CD4-positive, alpha-beta T cell treated with Interleukin-1 beta for 1 hour (primary cell): ENCODE results near the gene DAPK1.
A peak's percentile ranks its signal among the peaks of the same experiment; 100 is the strongest.

ENCODE experiments used
- DNase-seq, 2 donors: peaks; one replicate each; pipeline ENCODE4 v3.0.0-alpha.2; 2020 to 2022

Gene DAPK1

DNA sequence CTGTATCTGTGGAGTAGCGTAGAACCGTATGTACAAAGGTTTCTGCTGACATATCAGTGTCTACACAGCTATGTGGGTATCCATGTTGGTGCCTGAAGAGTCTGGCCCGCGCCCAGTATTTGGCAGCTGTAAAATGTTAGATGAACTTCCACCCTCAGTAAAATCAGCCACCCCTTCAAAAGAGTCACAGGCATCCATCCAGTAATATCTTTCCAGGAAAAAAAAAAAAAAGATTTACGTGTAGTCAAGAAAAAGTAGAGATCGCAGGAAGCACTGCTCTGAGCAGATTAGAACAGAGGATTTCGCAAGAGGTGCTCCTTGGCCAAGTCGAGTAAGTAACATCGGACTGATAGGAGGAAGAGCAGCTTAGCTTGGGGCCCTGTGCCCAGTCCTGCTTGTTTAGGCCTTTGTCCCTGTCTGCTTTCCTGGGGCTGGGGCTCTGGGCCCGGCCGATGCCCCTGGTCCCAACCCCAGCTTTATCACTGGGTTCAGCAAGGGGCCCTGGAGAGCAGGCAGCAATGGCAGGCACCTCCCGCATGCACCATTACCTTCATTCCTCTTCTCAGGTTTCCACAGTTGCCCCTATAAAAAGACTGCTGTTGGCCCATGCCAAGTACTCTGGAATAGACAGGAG is 21.2 kb downstream of the DAPK1 start:
- DNase-seq, result no peak

DNA sequence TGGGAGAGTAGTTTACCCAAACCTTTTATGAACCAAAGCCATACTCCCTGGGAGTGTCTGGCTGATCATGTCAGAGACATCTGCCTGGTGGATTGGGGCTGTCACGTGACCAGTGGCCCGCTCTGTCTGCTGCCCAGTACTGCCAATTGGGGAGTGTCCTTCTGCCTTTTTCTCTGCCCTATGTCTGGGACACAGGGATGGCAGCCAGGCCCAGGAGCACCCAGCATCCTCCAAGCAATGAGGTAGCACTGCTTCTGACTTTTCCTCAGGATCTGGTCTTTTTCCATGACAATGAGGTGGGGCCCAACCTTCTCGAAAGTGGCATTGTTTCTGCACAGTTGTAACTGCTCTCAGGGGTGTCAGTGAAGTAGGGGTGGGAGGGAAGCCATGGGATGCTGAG is 21.8 kb downstream of the DAPK1 start:
- DNase-seq, result no peak

DNA sequence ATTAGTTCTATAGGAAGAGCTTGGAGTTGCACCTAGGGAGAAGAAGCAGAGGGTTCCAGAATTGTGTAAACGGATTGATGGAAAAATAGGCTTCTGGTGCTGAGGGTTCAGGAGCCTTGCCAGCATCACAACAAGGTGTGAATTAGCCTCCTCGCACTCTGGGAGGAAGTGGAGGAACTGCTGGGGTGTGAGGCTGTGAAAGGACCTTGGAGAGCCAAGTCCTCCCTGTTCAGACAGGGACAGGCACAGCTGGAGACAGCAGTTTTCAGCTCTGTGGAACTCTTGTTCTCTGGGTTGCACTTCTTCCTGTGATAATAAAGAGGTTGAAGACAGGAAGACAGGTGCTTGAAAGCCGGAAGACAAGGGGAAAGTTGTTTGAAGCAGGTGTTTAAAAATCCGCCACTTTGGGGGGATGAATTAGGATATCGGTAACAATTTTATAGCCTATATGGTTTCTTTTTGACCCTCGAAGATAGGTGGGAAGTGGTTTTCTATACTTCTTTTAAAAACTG is 22.6 kb downstream of the DAPK1 start:
- no peak for DNase-seq

DNA sequence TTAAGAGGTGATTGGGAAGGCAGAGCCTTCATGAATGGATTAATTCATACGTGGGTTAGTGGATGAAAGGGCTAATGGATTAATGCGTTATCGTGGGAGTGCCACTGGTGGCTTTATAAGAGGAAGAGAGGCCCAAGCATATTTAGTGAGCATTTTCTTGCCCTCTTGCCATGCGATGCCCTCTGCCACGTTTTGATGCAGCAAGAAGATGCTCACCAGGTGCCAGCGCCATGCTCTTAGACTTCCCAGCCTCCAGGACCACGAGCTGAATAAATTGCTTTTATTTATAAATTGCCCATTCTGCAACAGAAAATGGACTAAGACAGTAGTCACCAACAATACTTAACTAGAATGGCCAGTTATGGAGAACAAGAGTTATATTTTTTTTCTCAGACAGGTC is 24.2 kb downstream of the DAPK1 start:
- no peak for DNase-seq

DNA sequence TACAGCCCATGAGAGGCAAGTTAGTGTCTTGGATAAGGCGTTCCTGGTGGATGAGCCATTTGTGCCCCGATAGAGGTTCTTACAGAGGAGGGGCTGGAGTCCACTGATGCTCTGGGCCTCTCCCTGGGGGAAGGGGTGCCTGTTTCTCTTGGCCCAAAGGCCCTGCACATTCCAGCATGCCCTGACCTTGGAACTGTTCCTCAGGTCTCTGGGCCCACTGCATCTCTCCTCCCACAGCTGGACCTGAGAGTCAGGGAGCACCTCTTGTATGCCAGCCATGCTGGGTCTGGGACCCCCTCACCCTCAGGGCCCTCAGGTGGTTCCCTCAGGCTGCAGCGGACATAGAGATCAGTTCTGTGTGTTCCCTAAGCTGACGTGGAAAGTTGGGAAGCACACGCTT is 26.4 kb downstream of the DAPK1 start:
- DNase-seq, result no peak

DNA sequence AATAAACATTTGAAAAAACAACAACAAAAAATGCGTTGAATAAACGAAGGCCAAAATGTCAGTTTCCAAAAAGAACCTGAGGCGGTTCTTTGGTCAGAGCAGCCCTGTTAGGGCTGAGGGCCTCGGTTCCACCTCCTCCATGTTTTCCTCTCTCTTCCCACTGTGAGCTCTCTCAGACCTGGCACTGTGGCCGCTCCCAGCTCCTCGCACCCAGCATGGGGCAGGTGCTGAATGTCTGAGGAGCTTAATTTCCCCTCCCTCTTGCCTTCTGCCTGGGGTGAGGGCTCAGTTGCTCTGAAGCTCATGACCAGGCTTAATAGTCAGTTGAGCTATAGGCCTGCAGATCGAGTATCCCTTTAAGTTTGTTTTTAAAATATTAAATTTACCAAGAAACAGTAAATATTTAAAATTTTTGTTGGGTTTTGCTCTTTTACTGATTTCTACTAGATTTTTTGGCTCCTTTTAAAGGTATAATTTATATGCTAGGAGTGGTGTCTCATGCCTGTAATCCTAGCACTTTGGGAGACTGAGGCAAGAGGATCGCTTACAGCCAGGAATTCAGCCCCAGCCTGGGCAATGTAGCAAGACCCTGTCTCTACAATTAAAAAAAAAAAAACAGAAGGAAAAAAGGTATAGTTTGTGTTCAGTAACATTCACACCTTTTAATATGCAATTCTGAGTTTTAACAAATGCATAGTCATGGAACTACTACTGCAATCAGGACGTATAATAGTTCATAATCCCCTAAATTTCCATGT is 28.1 kb downstream of the DAPK1 start:
- DNase-seq, result no peak

DNA sequence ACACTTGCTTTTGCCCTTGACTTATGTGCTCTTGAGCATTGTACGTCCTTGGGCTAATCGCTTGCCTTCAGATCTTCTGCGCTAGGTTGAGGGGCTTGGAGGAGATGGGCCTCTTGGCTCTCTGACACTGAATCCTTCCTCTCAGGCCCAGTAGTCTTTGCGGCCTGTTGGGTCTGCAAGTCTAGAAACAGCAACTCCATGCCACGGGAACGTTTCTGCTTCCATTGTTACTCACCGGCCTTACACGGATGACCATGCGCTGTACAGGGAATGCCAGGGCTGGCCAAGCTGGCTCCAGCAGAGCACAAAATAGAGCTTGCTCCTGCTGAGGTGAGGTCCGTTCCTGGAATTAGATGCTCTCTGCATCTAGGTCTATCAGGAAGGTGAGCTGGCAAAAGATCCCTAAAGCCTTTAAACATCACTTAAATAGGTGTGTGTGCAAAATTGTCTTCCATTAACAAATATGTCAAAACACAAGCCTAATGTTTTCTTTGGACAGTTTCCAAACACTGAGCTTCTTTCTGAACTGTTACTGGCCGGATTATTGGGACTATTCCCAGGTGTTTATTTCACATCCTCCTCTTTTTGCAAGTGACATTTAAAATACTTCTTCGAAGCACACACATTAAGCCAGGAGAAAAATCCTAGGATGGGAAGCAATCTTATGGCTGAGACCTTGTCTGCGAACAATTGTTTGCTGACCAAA is 29.7 kb downstream of the DAPK1 start:
- no peak for DNase-seq

DNA sequence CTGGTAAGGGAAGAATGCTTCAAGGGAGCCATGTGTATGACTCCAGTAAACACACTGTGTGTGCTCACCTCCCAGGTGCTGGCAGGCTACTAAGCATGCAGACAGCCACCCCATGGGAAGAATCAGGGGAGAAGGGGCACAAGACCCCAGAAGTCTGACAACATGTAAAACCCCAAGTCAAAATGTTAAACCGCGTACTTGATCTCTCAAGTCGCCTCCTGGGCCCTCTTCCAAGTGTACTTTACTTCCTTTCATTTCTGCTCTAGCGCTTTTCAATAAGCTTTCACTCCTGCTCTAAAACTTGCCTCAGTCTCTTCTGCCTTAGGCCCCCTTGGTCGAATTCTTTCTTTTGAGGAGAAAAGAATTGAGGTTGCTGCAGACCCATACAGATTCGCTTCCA is 31.3 kb downstream of the DAPK1 start:
- DNase-seq, result no peak

DNA sequence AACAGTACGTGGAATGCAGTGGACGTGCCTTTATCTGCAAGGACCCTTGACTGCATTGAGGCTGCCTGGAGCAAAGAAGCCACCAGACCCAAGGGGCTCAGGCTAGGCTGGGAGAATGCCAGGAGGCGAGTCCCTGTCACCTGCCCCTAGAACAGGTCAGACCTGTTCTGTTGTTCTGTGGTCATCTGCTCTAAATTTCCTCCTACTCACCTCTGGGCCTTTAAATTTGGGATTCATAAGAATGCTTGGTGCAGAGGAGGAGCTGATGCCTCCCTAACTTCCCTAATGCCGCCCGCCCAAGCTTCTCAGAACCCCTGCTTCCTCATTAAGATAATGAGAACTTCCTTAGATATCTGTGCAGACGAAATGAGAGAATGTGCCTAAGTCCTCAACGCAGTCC is 32.0 kb downstream of the DAPK1 start:
- DNase-seq, result peak in 1 of 2 donors; percentile 13

DNA sequence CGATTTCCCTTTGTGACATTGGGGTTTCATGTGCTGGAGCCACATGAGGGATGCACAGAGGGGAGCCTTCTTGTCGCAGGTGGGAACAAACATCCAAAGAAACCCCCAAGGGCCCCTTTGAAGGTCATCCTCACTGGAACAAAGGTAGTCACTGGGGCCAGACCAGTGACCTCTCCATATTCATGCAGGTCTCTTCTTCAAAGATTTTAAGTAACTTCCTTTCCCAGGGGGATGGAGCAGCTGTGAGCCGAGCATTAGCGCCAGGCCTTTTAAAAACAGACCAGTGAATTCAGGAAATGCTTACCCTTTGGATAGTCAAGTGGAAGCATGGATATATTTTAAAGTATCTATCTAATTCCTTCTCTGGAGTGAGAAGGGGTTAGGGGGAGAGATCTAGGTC is 33.0 kb downstream of the DAPK1 start:
- DNase-seq, result no peak

DNA sequence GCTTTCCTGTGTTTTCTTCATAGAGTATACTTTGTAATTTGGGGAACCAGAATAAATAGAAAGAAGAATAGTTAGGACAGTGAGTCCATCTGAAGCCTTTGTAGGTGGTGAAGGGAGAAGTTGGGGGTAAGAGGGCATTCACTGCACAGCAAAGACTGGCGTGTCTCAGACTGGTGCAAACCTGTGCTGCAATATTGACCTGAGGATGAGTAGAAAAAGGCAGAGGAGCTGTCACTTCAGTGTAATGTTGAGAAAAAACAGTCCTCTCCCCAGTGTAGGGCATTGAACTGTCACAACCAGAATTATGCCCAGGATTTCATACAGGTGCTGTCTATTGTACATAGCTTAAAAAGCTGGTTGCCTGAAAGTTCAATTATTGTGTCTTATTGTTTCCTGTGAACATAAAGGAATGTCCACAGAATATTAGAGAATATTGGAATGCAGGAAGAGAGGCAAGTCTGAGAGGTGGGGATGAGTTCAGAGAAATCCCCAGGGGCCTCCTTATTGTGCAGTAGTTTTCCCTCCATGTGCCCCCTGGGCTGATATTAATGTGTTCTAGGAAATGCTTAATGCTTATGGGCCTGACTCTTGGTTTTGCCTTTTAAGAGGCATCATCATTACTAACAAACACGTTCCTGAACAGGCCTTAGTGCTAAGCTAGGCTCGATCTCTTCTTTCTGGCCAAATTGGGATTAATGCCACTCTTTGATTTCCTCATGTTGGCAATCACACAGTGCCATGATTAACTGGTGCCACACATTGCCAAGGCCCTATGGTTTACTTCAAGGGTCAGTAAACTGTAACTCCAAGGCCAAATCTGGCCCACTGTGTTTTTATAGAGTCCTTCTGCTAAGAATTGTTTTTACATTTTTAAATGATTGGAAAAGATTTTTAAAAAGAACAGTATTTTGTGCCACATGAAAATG is 34.0 kb downstream of the DAPK1 start:
- DNase-seq, result no peak

DNA sequence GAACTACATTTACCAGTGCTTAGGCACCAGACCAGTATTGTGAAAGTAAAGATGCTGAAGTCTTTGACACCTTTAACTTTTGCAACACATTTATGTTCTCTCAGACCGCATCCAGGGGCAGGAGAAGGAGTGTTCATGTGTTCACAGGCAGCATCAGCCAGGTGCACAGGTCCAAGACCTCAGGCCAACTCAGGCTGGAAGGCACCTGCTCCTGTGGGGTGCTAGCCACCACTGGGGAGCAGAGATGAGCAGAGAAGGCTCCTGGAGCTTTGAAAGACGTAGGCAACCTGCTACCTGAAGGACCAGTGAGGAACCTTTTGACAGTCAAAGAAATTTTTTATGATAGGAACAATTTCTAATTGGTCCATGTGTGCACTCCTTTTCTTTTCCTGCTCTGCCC is 35.6 kb downstream of the DAPK1 start:
- DNase-seq, result no peak

DNA sequence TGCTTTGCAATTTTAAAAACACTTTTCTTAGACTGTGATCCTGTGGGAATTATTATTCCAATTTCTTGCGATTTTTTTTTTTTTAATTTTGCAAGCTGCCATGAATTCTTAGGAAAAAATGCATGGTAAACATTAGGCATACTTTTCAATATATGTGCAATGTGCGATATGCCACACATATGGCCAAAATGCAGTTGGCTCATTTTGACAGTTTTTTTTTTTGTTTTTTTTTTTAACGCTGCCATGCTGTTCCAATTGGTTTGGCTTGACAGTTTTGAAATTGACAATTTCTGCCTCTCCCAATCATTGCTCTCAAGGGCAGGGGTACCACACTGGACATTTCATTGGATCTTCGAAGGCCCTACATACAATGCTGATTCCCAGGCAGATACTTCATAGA is 36.4 kb downstream of the DAPK1 start:
- DNase-seq, result no peak

DNA sequence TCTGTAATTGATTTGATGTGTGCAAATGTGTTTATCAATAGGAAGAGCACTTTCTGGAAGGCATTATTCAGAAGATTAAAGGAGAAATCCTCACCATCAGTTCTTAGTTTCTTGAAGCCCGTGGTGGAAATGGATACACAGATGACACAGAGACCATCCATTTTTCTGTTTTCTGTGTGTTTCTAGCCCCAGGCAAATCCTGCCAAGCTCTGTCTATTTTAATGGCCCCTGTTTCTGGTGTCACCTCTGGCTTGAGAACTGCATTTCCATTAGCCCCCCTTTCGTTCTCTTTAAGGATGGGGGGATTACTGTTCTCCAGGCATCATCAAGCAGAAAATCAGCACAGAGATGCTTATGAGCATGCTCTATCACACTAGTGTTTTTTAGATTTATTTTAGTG is 37.3 kb downstream of the DAPK1 start:
- DNase-seq, result no peak

DNA sequence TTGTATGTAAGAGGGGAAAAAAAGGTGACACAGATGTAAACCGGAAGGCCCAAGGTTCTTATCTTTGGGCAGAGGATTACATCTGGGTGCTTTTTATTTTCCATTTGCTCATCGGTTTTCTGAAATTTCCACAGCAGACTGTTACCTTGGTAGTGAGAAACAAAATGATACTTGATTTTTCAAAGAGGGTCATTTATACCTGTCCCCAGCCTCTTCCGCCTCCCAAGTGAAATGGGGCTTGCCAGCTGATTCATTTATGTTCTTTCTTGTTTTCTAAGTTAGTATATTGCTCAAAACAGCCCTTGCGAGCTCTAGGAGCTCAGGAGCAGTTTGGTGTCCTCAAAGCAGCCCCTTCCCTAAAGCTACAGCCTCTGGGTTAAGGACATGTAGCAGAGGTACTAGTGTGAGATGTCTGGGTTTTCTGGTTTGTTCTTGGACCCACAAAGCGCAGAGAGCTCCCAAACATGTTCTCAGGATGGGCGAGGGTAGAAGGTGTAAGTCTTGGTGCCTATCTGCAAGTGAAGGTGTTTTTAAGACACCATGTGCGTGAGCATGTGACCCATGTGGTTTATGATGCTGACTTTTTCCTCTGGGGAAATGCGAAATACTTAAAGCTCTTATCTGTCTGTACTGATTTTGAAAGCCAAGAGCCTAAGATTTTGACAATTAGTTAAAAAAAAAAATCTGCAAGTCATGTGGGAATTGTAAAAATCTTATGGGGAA is 38.3 kb downstream of the DAPK1 start:
- DNase-seq, result no peak

DNA sequence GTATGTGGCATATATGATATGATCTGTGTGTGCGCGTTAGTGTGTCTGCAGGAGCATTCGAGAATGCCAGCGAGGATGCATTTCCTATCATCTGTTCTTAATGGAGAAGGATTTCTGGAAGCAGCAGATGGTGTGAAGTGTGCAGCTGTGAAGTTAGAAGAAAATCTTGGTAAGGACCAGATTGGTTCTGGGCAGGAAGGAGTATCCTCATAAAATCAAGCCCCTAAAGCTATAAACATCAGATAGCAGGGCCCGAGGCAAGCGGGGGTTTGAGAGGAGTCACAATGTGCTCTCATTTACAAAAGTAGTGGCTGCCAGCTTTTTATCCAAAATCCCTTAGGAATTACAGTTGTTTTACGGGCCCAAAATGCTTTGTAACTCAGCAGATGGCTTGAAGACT is 40.0 kb downstream of the DAPK1 start:
- no peak for DNase-seq

DNA sequence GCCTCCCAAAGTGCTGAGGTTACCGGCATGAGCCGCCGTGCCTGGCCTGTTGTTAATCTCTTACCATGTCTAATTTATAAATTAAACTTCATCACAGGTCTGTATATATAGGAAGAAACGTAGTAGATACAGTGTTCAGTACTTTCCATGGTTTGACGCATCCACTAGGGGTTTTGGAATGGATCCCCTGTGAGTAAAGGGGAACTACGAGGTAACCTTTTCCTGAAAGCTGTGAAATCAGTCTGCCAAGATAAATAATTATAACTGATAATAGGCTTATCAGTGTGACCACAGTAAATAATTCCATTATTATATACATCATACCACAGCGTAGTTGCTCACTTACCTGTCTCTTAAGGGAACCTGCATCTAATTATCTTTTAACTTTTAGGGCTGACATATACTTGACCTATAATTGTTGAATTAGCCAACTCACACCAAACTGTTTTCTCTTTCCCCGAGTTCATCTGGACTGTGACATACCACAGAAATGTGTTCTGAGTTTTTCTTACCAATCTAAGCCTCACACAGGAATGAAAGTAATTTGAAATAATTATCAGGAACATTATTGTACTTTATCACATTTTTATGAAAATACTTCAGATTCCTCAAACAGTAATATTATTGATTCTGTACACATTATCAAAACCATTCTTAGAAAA is 42.9 kb downstream of the DAPK1 start:
- DNase-seq, result no peak

DNA sequence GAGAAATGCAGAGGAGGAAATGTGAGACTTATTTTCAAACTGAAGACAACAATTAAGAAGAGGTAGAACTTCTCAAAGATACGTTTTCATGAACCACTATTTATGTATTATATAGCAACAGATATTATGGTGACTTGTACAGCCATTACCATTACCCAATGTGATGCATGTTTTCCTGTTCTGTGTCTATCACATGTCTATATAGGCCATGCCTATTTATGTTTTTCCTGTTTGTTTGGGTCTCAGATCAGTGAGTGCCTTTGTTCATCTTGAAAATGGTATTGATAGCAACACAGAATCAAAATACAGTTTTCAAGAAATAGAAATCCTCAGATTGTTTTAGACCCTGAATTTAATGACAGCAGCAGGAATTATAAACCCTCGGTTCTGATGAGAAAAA is 44.0 kb downstream of the DAPK1 start:
- no peak for DNase-seq

DNA sequence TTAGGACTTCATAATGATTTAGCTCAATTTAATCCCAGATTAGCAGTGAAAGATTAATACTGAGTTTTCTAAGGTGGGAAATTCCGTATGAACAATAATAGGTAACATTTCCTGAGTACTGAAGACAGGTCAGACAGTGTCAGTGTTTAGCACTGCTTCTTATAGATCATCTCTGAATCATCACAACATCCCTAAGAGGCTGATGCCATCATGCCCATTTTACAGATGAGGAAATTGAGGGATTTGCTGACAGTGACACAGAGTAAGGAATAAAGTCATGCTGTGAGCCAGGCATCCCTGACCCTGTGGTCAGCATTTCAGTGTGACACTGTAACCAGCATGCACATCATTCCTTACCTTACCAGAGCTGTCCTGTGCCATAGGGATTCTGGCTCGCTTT is 44.5 kb downstream of the DAPK1 start:
- no peak for DNase-seq

DNA sequence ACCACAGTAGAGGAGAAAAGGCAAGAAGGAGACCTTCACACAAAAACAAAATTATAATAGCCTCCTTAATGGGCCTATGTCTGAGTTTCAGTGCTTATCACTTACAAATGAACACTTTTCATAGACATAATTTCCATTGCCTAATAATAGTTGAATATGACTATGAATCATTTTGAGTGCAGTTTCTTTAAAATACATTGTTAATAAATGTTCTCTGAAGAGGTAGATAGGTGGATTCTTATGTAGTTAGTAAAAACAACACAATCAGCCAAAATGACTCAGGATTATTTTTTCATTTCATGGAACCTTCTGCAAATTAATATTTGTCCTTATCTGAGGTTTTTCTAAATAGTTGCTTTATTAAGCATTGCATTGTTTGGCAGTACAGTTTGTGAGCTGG is 45.6 kb downstream of the DAPK1 start:
- DNase-seq, result no peak

DNA sequence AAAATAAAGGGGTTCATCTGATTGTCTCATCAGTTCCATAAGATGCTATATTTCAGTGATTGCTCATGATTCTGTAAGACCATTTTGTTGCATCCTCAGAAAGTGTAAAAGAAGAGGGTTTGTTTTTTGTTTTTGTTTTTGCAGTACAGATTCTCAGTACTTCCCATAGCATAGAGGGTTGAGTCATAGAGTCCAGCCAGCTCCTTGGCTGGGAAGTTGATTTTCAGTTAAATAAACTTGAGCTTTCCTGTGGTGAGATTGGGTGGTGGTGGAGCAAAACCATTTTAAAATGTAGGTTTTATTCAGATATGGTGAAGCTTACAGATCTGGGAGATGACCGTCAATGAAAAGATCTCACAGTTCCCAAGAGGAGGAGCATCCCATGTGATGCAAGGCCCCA is 48.2 kb downstream of the DAPK1 start:
- no peak for DNase-seq

DNA sequence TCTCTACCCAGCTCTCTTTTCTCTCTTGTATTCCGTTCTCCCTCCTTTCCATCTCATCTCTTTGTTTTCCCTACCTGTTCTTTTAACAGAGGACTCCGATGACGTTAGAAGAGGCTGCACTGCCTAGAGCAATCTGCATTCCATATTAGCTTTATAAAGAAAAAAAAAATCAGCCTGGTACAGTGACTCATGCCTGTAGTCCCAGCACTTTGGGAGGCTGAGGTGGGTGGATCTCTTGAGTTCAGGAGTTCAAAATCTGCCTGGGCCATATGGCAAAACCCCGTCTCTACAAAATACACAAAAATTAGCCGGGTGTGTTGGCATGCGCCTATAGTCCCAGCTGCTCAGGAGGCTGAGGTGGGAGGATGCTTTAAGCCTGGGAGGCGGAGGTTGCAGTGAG is 49.0 kb downstream of the DAPK1 start:
- DNase-seq, result no peak
